Neural progenitor cell (in vitro differentiated cells): ENCODE data around the gene HADH. TPM values are rescaled to one million over a fixed set of nuclear protein-coding genes. Genes with fewer than 3 reads are reported as not detected.

Experiments used
- DNase-seq: peaks from one replicate; pipeline ENCODE4 v3.0.0-alpha.2; 2016; ENCODE audit warnings: low spot score
- H2AFZ ChIP-seq: fragments of 200-600 bp; sonication (generic); replicated peaks from 2 replicates; pipeline ENCODE4 v1.6.1; 2016; ENCODE audit warnings: antibody characterized with exemption
- H3F3A ChIP-seq: fragments of 200-600 bp; sonication (generic); 2 replicates; pipeline ENCODE4 v1.6.1; 2016; ENCODE audit warnings: antibody characterized with exemption, low read depth
- H3K27ac ChIP-seq: fragments of 200-600 bp; sonication (generic); 2 replicates; pipeline ENCODE4 v1.5.1; 2016; ENCODE audit warnings: mild to moderate bottlenecking
- H3K27me3 ChIP-seq: fragments of 200-600 bp; sonication (generic); 2 replicates; pipeline ENCODE4 v1.6.1; 2016; ENCODE audit warnings: mild to moderate bottlenecking, moderate library complexity
- H3K36me3 ChIP-seq: fragments of 200-600 bp; sonication (generic); 2 replicates; pipeline ENCODE4 v1.5.1; 2016
- H3K4me1 ChIP-seq: fragments of 200-600 bp; sonication (generic); 2 replicates; pipeline ENCODE4 v1.6.1; 2016; ENCODE audit warnings: mixed run types
- H3K4me2 ChIP-seq: fragments of 200-600 bp; sonication (generic); 2 replicates; pipeline ENCODE4 v1.6.1; 2016
- H3K4me3 ChIP-seq: fragments of 200-600 bp; sonication (generic); 2 replicates; pipeline ENCODE4 v1.5.1; 2016
- H3K79me2 ChIP-seq: fragments of 200-600 bp; sonication (generic); 2 replicates; pipeline ENCODE4 v1.6.1; 2016; ENCODE audit warnings: low read depth
- H3K9ac ChIP-seq: fragments of 200-600 bp; sonication (generic); 2 replicates; pipeline ENCODE4 v1.6.1; 2016
- H3K9me3 ChIP-seq: fragments of 200-600 bp; sonication (generic); 2 replicates; pipeline ENCODE4 v1.5.1; 2016; ENCODE audit warnings: low read depth
- H4K20me1 ChIP-seq: fragments of 200-600 bp; sonication (generic); 2 replicates; pipeline ENCODE4 v1.6.1; 2016; ENCODE audit warnings: low read depth
- H3K27ac Mint-ChIP-seq: 3 replicates; pipeline ENCODE4 v1.8.0; 2021; ENCODE audit warnings: mixed read lengths
- H3K27me3 Mint-ChIP-seq: 2 replicates; pipeline ENCODE4 v1.8.0; 2022; ENCODE audit warnings: low read depth, mild to moderate bottlenecking, inconsistent platforms, moderate library complexity, mixed read lengths; ENCODE audit not compliant: insufficient read depth
- H3K36me3 Mint-ChIP-seq: 3 replicates; pipeline ENCODE4 v1.8.0; 2021; ENCODE audit warnings: mixed read lengths
- H3K4me1 Mint-ChIP-seq: 3 replicates; pipeline ENCODE4 v1.8.0; 2021; ENCODE audit warnings: mixed read lengths
- H3K4me3 Mint-ChIP-seq: 3 replicates; pipeline ENCODE4 v1.8.0; 2021; ENCODE audit warnings: mild to moderate bottlenecking, moderate library complexity, mixed read lengths
- H3K9me3 Mint-ChIP-seq: 3 replicates; pipeline ENCODE4 v1.8.0; 2020; ENCODE audit warnings: mixed read lengths
- CTCF ChIP-seq: fragments of 200-600 bp; sonication (generic); IDR thresholded peaks from 2 replicates; pipeline ENCODE4 v1.5.1; 2017; ENCODE audit warnings: antibody characterized with exemption, mild to moderate bottlenecking
- EZH2 ChIP-seq: fragments of 200-600 bp; sonication (generic); IDR thresholded peaks from 2 replicates; pipeline ENCODE4 v1.6.1; 2017; ENCODE audit warnings: antibody characterized with exemption, mild to moderate bottlenecking, moderate library complexity
- EZH2phosphoT487 ChIP-seq: fragments of 200-600 bp; sonication (generic); IDR thresholded peaks from 2 replicates; pipeline ENCODE4 v1.6.1; 2017; ENCODE audit warnings: antibody characterized with exemption
- total RNA-seq: library from RNA; depleted of rRNA; stranded (reverse); fragments of >200 nt; gene quantifications from 2 replicates; pipeline ENCODE4 v1.2.3, GENCODE V29; 2015; ENCODE audit warnings: low replicate concordance

HADH gene
- total RNA-seq, 1 donor from 2014 or later: 49.9 TPM

GRCh38 chr4:108054025-108054638, 64.4 kb downstream of the HADH start:
- DNase-seq: no peak
- Mint-ChIP-seq H3K27ac (no peak overlapping the region), H3K36me3 (peaks cover 39% of the 10 kb centered on the region), H3K4me3 (no peak overlapping the region), H3K4me1 (peaks cover 14% of the 10 kb centered on the region), H3K27me3 (no peaks in the 10 kb centered on the region), H3K9me3 (no peaks in the 10 kb centered on the region)
- no peak overlapping the region for H3K27ac ChIP-seq
- no peaks in the 10 kb centered on the region for H4K20me1 ChIP-seq
- H3K79me2 ChIP-seq: no peaks in the 10 kb centered on the region
- H3K9me3 ChIP-seq: no peaks in the 10 kb centered on the region
- no peak overlapping the region for H3K9ac ChIP-seq
- no peak for TF ChIP-seq EZH2
- TF ChIP-seq EZH2phosphoT487: no peak
- TF ChIP-seq CTCF: no peak
- H3K4me1 ChIP-seq: no peaks in the 10 kb centered on the region
- no peak overlapping the region for H3K4me2 ChIP-seq
- H3K27me3 ChIP-seq: no peaks in the 10 kb centered on the region
- H3K4me3 ChIP-seq: no peak overlapping the region
- no peaks in the 10 kb centered on the region for H3F3A ChIP-seq
- H2AFZ ChIP-seq: no peak overlapping the region
- no peaks in the 10 kb centered on the region for H3K36me3 ChIP-seq

GRCh38 chr4:108055787-108056186, 66.1 kb downstream of the HADH start:
- Mint-ChIP-seq H3K27ac (no peak overlapping the region), H3K36me3 (peaks cover 37% of the 10 kb centered on the region), H3K27me3 (no peaks in the 10 kb centered on the region), H3K9me3 (no peaks in the 10 kb centered on the region), H3K4me1 (peaks cover 11% of the 10 kb centered on the region), H3K4me3 (no peak overlapping the region)
- Histone ChIP-seq H3K9me3 (no peaks in the 10 kb centered on the region), H3K4me2 (no peak overlapping the region), H3K9ac (no peak overlapping the region), H2AFZ (no peak overlapping the region), H3K36me3 (no peaks in the 10 kb centered on the region), H3F3A (no peaks in the 10 kb centered on the region), H3K4me3 (no peak overlapping the region), H4K20me1 (no peaks in the 10 kb centered on the region), H3K4me1 (no peaks in the 10 kb centered on the region), H3K27ac (no peak overlapping the region), H3K27me3 (no peaks in the 10 kb centered on the region), H3K79me2 (no peaks in the 10 kb centered on the region)
- TF ChIP-seq EZH2 (no peak), CTCF (no peak), EZH2phosphoT487 (no peak)
- no peak for DNase-seq

- DNase-seq: no peak
- Histone ChIP-seq H3K79me2 (no peaks in the 10 kb centered on the region), H3F3A (no peaks in the 10 kb centered on the region), H3K27ac (no peak overlapping the region), H2AFZ (no peak overlapping the region), H3K4me2 (no peak overlapping the region), H3K9me3 (no peaks in the 10 kb centered on the region), H3K27me3 (no peaks in the 10 kb centered on the region), H3K36me3 (no peaks in the 10 kb centered on the region), H3K4me1 (no peaks in the 10 kb centered on the region), H4K20me1 (no peaks in the 10 kb centered on the region), H3K4me3 (no peak overlapping the region), H3K9ac (no peak overlapping the region)
- Mint-ChIP-seq H3K27me3 (no peaks in the 10 kb centered on the region), H3K4me3 (no peak overlapping the region), H3K4me1 (peaks cover 7% of the 10 kb centered on the region), H3K36me3 (peaks cover 35% of the 10 kb centered on the region), H3K9me3 (no peaks in the 10 kb centered on the region), H3K27ac (peak overlapping the region; percentile 34)
- TF ChIP-seq CTCF: no peak
- no peak for TF ChIP-seq EZH2phosphoT487
- no peak for TF ChIP-seq EZH2
These were observed 66.7 kb downstream of the HADH start for GRCh38 chr4:108056418-108056817.
